GM19467 (cell line): ENCODE results near the gene CCDC85C.

Experiments
- ATAC-seq: cut with Tn5 transposase; IDR thresholded peaks from one replicate; pipeline ENCODE4 v1.9.1; 2021; ENCODE audit warnings: mild to moderate bottlenecking, moderate library complexity; ENCODE audit not compliant: unreplicated experiment

CCDC85C gene

GRCh38 chr14:99544991-99545390 lies 59.0 kb downstream of the CCDC85C start:
- ATAC-seq, result no peak

- no peak for ATAC-seq
Measured at GRCh38 chr14:99543985-99544384, 60.0 kb downstream of the CCDC85C start.

GRCh38 chr14:99543370-99543769 lies 60.6 kb downstream of the CCDC85C start:
- ATAC-seq, result no peak

DNA sequence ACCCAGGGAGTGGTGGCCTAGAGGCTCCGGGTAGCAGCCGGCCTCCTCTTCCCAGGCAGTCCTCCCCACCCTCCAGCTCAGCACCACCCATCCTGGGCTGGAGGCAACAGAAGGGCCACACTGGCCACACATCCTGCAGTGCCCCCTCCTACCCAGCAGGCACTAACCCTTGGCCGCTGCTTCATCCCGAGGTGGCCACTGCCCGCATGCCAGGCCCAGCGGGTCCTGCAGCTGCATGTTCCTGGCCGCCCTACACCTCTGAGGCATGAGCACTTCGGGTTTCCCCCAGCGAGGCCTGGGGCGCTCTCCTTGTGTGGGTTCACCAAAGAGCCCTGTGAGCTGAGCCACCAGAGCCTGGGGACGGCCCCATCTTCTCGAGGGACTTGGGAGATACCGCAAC lies 61.4 kb downstream of the CCDC85C start:
- ATAC-seq, result no peak

DNA sequence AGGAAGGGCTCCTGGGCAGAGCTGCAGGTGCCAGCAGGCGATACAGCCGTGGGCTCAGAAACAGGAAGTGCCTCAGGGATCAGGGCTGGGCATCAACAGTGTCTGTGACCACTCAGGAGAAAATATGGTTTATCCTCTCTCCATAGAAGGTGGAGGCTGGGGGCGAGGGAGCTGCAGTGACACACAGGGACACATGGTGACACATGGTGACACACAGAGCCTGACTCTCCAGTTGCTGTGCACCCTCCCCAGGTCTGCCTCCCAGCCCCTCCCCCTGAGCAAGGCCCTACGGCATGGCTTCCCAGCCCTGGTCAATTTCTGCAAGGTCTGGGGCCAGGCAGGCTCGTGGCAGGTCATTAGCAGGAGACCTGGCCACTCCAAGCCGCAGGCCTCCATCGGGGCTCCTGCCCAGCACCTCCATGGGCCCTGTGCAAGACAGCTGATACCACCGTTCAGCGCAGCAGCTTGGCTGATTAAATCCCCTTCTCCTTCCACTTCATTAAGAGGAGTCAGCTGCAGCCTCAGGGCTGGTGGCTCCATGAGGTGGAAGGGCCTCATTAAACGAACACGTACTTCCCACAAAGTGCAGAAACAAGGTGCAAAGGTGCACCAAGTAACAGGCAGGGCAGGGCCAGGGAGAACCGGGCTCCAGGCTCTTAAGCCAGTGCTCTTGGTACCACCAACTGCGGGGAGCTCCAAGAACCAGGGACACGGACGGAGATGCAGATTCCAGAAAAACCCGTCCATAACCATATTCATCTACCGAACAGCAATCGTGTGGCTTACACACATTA lies 62.1 kb downstream of the CCDC85C start:
- ATAC-seq, result no peak

DNA sequence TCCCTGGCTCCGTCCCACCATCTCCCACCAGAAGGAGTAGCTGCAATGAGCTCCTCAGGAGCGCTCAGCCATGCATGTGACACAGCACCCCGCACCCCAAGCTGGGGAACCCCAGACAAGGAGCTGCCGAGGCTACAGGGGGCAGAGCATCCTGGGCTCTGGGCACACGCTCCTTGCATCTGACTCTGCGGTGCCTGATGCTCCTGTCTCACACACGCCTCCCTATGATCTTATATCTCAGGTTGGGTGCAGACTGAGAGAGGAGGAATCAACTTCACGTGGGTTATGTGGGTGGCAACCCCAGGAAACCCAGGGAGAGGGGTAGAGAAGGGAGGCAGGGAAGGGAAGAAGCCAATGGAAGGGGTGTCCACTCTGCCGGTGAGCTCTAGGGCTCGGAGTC lies 62.8 kb downstream of the CCDC85C start:
- no peak for ATAC-seq

- no peak for ATAC-seq
Measured at GRCh38 chr14:99540196-99541032, 63.6 kb downstream of the CCDC85C start.

DNA sequence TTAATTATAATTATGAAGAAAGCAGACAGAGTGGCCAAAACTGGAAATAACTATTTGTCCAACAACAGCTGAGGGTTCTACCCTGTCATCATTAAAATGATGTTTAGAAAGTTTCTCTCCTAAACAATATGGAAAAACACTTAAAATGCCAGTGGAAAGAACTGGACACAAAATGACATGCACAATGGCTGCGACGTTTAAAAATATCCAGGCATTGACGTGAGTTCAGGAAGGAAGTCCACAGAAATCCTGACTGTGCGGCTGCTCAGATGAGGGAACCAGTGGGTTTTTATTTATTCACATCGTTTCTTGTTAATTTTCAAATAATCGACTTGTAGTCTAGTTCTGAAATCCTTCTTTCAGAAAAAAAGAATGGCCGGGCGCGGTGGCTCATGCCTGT lies 64.5 kb downstream of the CCDC85C start:
- ATAC-seq, result no peak

DNA sequence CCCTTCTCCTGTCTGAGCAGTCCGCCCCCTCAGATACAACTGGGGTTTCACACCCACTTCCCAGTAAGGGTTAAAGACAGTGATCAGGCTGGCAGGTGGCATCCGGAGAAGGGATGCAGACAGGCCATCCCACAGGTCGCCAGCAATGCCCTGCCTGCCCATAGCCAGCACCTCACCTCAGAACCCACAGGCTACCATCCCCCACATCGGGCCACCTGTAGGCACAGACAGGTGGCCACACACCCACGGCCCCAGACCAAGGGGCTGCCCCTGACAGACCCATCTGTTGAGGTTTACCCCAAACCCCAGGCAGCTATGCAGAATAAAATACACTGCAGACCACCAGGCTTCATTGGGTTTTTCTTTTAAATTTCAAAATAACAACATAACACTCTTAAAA lies 65.3 kb downstream of the CCDC85C start:
- no peak for ATAC-seq

DNA sequence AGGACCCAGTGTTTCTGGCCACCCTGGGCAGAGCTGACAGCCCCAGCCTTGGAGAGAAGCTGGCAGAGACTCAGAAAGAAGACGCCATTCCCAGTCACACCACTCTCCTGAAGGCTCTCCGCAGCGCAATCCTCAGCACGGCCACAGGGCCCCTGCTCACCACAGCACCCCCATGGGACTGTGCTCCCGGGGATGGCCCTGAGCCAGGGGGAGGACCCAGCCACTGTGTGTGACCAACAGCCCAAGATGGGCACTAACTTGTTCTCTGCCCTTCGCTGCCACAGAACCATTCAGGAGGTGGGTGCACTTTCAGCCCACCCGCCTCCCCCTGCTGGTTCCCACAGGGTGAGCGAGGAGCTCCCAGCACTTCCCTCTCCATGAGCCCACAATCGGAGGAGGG lies 65.7 kb downstream of the CCDC85C start:
- no peak for ATAC-seq

DNA sequence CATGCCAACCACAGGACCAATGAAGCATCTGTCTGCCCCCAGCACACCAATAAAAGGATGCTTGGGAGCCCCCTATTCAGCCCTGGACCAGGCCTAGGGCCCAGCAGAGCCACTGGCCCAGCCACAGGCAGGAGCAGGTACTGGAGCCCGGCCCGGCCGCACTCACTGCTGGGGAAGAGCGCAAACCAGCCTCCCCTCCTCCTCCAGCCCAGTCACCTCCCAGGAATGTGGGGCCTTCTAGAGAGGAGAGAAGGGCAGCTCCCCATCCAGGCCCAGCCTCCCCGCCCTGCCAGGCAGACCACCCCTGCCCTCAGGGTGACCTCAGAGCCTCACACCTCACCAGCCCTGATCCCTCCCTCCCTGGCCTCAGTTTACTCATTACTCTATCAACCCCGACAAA lies 66.6 kb downstream of the CCDC85C start:
- no peak for ATAC-seq

GRCh38 chr14:99535908-99536778 lies 67.9 kb downstream of the CCDC85C start:
- no peak for ATAC-seq

DNA sequence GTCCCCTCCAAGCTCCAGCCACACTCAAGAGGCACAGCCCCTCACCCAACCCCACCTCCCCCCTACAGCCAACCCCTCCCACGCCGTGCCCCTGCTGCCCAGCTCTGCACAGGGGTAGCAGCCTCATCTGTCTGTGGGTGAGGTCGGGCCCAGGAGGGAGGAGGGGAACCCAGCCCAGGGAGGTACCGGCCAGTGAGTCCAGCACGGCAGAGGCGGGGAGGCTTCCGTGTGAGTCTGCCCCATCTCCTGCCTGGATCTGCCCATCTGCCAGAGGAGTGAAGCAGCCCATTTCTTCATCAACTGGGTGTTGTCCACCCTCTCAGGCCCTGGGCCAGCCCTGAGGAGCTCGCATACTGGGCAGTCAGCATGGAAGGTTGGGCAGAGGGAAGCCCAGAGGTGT lies 68.6 kb downstream of the CCDC85C start:
- ATAC-seq, result no peak

DNA sequence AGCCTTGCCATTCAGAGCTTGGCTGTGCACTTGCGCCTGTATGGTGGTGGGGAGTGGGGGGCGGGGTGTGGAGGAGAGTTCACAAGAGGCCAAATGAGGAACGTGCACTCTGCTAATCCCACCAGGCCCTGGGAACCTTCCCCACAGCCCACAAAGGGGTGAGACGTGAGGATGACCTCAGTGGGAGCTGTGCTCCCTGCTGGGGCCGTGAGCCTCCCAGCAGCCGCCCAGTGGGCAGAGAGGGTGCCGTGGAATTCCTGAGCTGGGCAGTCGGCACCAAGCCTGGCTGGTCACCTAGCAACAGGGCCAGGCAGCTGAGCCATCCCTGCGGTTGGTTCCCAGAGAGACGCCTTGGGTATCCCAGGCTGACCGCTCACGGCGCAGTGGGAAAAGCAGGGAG lies 69.1 kb downstream of the CCDC85C start:
- ATAC-seq, result no peak

GRCh38 chr14:99534333-99534732 lies 69.7 kb downstream of the CCDC85C start:
- ATAC-seq, result no peak

- no peak for ATAC-seq
Measured at GRCh38 chr14:99532310-99532709, 71.7 kb downstream of the CCDC85C start.

- ATAC-seq, result no peak
Measured at GRCh38 chr14:99531251-99532096, 72.5 kb downstream of the CCDC85C start.

GRCh38 chr14:99530407-99531155 lies 73.4 kb downstream of the CCDC85C start:
- ATAC-seq, result no peak

DNA sequence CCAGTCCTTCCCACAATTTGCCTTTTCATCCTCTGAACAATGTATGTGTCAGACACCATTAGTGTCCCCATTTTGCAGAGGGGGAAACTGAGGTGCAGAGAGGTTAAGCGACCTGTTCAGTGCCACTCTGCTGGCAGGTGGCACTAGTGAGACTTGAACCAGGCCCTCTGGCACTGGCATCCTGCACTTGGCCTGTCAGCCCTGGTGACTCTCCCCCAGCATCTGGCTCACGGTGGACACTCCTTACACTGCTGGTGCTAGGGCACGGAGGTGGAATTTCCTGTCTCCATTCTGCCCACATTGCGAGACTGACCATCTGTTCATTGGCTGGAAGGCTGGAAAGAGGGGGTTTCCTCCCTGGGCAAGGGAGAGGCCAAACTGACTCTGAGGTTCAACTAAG lies 74.1 kb downstream of the CCDC85C start:
- no peak for ATAC-seq
